Measurements from ENCODE around the gene PIK3R2. TPM values are rescaled to one million over a fixed set of nuclear protein-coding genes. Genes with fewer than 3 reads are reported as not detected.

Gene PIK3R2
- total RNA-seq, 2 experiments from 2014 or later, result 3.2 to 20.5 TPM

DNA sequence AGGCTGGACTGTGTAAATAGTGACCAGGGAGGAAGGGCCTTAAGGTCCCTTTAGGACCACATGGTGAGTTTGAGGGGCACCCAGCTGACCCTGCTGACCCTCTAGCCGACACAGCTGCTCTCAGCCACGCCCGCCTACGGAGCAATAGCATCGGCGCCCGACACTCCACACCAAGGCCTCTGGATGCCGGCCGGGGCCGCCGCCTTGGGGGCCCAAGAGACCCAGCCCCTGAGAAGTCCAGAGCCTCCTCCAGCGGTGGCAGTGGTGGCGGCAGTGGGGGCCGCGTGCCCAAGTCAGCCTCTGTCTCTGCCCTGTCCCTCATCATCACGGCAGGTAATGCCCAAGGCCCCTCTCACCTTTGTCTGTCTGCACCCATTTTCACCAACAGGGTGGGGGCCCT, 8.6 kb upstream of the PIK3R2 start:
- Histone ChIP-seq H3K36me3 (ENCODE audit: insufficient read depth, low read length) (peaks cover 81% of the 10 kb centered on the region), H2AFZ (ENCODE audit: low read length) (no peak overlapping the region), H3K4me3 (ENCODE audit: low read depth, low read length, poor library complexity, severe bottlenecking) (no peak overlapping the region), H3K9me3 (ENCODE audit: low read length) (no peaks in the 10 kb centered on the region), H4K20me1 (ENCODE audit: insufficient read depth, low read length) (no peaks in the 10 kb centered on the region), H3K4me1 (ENCODE audit: insufficient read depth, low read length, poor library complexity, severe bottlenecking) (no peaks in the 10 kb centered on the region), H3K27ac (ENCODE audit: low read depth, low read length, poor library complexity, severe bottlenecking) (no peak overlapping the region), H3K4me2 (ENCODE audit: low read length) (no peak overlapping the region), H3K9me2 (ENCODE audit: insufficient read depth, low read length) (no peaks in the 10 kb centered on the region), H3K79me2 (ENCODE audit: insufficient read depth, low read depth, low read length) (no peaks in the 10 kb centered on the region)
- POLR2A ChIA-PET, result no interaction called here
- no peak for DNase-seq (ENCODE audit: low spot score)
- intact Hi-C loops (cut with micrococcal nuclease; ENCODE audit: unreplicated experiment), result no loop called here
- CTCF ChIA-PET (ENCODE audit: unreplicated experiment), result no interaction called here
- no TSS peak for BruUV-seq (replicated peaks)
- TF ChIP-seq EZH2phosphoT487 (IDR thresholded peaks at IDR 0.05; ENCODE audit: borderline replicate concordance, low read depth, low read length), result no peak
- TF ChIP-seq CTCF (conservative IDR thresholded peaks at IDR 0.05; ENCODE audit: low read length), result no peak

GRCh38 chr19:18144906-18145305, 8.1 kb upstream of the PIK3R2 start:
- Histone ChIP-seq H3K79me2 (ENCODE audit: insufficient read depth, low read depth, low read length) (no peaks in the 10 kb centered on the region), H4K20me1 (ENCODE audit: insufficient read depth, low read length) (no peaks in the 10 kb centered on the region), H3K36me3 (ENCODE audit: insufficient read depth, low read length) (peaks cover 76% of the 10 kb centered on the region), H3K27ac (ENCODE audit: low read depth, low read length, poor library complexity, severe bottlenecking) (no peak overlapping the region), H3K9me3 (ENCODE audit: low read length) (no peaks in the 10 kb centered on the region), H2AFZ (ENCODE audit: low read length) (no peak overlapping the region), H3K4me2 (ENCODE audit: low read length) (no peak overlapping the region), H3K4me3 (ENCODE audit: low read depth, low read length, poor library complexity, severe bottlenecking) (no peak overlapping the region), H3K4me1 (ENCODE audit: insufficient read depth, low read length, poor library complexity, severe bottlenecking) (no peaks in the 10 kb centered on the region), H3K9me2 (ENCODE audit: insufficient read depth, low read length) (no peaks in the 10 kb centered on the region)
- ChIA-PET CTCF (ENCODE audit: unreplicated experiment) (no interaction called here), POLR2A (no interaction called here)
- TF ChIP-seq EZH2phosphoT487 (IDR thresholded peaks at IDR 0.05; ENCODE audit: borderline replicate concordance, low read depth, low read length) (no peak), CTCF (conservative IDR thresholded peaks at IDR 0.05; ENCODE audit: low read length) (no peak)
- intact Hi-C loops (cut with micrococcal nuclease; ENCODE audit: unreplicated experiment), result no loop called here
- no peak for DNase-seq (ENCODE audit: low spot score)
- BruUV-seq (replicated peaks), result no TSS peak

DNA sequence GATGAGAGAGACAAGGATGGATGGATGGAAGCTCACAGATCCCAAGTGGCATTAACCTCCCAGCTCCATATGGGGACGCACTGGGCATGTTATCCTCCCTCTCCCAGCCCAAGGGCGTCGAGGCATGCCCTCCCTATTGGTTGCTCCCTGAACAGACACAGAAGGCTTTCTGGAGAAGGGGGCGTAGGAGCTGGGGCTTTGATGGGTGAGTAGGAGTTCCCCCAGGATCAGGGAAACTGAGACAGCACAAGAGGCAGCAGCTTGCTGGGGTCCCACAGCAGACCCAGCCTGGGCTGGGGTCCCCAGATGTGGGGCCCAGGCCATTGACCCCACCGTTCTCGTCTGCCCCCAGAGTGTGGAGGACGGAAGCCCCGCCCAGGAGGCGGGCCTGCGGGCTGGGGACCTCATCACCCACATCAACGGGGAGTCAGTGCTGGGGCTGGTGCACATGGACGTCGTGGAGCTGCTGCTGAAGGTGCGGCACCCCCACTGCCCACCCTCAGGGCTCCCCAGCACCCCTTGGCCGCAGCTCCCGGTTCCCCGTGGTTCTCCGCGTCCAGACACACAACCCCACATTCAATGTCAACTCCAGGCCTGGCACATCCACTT, 7.5 kb upstream of the PIK3R2 start:
- intact Hi-C loops (cut with micrococcal nuclease; ENCODE audit: unreplicated experiment), result no loop called here
- no peaks in the 10 kb centered on the region for H3K79me2 ChIP-seq (ENCODE audit: insufficient read depth, low read depth, low read length)
- no TSS peak for BruUV-seq (replicated peaks)
- peaks cover 75% of the 10 kb centered on the region for H3K36me3 ChIP-seq (ENCODE audit: insufficient read depth, low read length)
- POLR2A ChIA-PET, result no interaction called here
- H3K4me2 ChIP-seq (ENCODE audit: low read length), result no peak overlapping the region
- H3K9me2 ChIP-seq (ENCODE audit: insufficient read depth, low read length), result no peaks in the 10 kb centered on the region
- no peak overlapping the region for H2AFZ ChIP-seq (ENCODE audit: low read length)
- H4K20me1 ChIP-seq (ENCODE audit: insufficient read depth, low read length), result no peaks in the 10 kb centered on the region
- H3K27ac ChIP-seq (ENCODE audit: low read depth, low read length, poor library complexity, severe bottlenecking), result no peak overlapping the region
- no peak for DNase-seq (ENCODE audit: low spot score)
- no peaks in the 10 kb centered on the region for H3K9me3 ChIP-seq (ENCODE audit: low read length)
- TF ChIP-seq CTCF (conservative IDR thresholded peaks at IDR 0.05; ENCODE audit: low read length), result no peak
- no peak for TF ChIP-seq EZH2phosphoT487 (IDR thresholded peaks at IDR 0.05; ENCODE audit: borderline replicate concordance, low read depth, low read length)
- no peak overlapping the region for H3K4me3 ChIP-seq (ENCODE audit: low read depth, low read length, poor library complexity, severe bottlenecking)
- CTCF ChIA-PET (ENCODE audit: unreplicated experiment), result no interaction called here
- no peaks in the 10 kb centered on the region for H3K4me1 ChIP-seq (ENCODE audit: insufficient read depth, low read length, poor library complexity, severe bottlenecking)

All from OCI-LY7 (cell line).